Measurements from ENCODE around the gene PDGFA.

- TF ChIP-seq CTCF (conservative IDR thresholded peaks at IDR 0.05; ENCODE audit: low read depth in 2 of 2) (no peak), JUNB (IDR thresholded peaks at IDR 0.05; ENCODE audit: unreplicated experiment) (no peak), POLR2AphosphoS5 (IDR thresholded peaks at IDR 0.05; ENCODE audit: low read depth) (no peak)
- TF ChIP-seq, protein P1, sequence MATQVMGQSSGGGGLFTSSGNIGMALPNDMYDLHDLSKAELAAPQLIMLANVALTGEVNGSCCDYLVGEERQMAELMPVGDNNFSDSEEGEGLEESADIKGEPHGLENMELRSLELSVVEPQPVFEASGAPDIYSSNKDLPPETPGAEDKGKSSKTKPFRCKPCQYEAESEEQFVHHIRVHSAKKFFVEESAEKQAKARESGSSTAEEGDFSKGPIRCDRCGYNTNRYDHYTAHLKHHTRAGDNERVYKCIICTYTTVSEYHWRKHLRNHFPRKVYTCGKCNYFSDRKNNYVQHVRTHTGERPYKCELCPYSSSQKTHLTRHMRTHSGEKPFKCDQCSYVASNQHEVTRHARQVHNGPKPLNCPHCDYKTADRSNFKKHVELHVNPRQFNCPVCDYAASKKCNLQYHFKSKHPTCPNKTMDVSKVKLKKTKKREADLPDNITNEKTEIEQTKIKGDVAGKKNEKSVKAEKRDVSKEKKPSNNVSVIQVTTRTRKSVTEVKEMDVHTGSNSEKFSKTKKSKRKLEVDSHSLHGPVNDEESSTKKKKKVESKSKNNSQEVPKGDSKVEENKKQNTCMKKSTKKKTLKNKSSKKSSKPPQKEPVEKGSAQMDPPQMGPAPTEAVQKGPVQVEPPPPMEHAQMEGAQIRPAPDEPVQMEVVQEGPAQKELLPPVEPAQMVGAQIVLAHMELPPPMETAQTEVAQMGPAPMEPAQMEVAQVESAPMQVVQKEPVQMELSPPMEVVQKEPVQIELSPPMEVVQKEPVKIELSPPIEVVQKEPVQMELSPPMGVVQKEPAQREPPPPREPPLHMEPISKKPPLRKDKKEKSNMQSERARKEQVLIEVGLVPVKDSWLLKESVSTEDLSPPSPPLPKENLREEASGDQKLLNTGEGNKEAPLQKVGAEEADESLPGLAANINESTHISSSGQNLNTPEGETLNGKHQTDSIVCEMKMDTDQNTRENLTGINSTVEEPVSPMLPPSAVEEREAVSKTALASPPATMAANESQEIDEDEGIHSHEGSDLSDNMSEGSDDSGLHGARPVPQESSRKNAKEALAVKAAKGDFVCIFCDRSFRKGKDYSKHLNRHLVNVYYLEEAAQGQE (IDR thresholded peaks at IDR 0.05; ENCODE audit: unreplicated experiment), result no peak
These were observed 29.0 kb downstream of the PDGFA start for GRCh38 chr7:490461-491291.

Measured in GM23338 (cell line).